Cardiac fibroblast (primary cell): ENCODE measurements around the gene SETD1A.

Experiments
- DNase-seq, 2 donors: peaks; one replicate each; pipeline versions ENCODE4 v3.0.0 to v3.0.0-alpha.2; 2010; ENCODE audit warnings: low read depth in 2 of 2
- H3K4me3 ChIP-seq, 2 donors: replicated peaks in 1 of 2; 1 replicate in 1 of 2; 2 replicates in 1 of 2; pipeline ENCODE4 v1.5.1; 2011; ENCODE audit warnings: low read depth in 2 of 2, low read length in 2 of 2, mild to moderate bottlenecking in 2 of 2, moderate library complexity in 1 of 2
- CTCF ChIP-seq: IDR thresholded peaks from one replicate; pipeline ENCODE4 v1.5.1; 2011; ENCODE audit warnings: low read depth, mild to moderate bottlenecking, low read length, inconsistent platforms

Gene SETD1A

DNA sequence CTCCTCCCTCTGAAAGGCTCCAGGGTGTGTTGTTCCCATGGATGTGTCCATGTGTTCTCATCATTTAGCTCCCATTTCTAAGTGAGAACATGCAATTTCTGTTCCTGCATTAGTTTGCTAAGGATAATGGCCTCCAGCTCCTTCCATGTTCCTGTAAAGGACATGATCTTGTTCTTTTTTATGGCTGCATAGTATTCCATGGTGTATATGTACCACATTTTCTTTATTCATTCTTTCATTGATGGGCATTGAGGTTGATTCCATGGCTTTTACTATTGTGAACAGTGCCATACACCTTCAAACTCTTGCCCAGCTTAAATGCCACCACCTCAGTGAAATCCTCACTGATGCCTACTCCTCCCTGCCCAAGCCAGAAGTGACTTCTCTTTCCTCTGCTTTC lies 13.2 kb upstream of the SETD1A start:
- TF ChIP-seq CTCF, result no peak
- DNase-seq, result no peak
- no peak overlapping the region for H3K4me3 ChIP-seq

DNA sequence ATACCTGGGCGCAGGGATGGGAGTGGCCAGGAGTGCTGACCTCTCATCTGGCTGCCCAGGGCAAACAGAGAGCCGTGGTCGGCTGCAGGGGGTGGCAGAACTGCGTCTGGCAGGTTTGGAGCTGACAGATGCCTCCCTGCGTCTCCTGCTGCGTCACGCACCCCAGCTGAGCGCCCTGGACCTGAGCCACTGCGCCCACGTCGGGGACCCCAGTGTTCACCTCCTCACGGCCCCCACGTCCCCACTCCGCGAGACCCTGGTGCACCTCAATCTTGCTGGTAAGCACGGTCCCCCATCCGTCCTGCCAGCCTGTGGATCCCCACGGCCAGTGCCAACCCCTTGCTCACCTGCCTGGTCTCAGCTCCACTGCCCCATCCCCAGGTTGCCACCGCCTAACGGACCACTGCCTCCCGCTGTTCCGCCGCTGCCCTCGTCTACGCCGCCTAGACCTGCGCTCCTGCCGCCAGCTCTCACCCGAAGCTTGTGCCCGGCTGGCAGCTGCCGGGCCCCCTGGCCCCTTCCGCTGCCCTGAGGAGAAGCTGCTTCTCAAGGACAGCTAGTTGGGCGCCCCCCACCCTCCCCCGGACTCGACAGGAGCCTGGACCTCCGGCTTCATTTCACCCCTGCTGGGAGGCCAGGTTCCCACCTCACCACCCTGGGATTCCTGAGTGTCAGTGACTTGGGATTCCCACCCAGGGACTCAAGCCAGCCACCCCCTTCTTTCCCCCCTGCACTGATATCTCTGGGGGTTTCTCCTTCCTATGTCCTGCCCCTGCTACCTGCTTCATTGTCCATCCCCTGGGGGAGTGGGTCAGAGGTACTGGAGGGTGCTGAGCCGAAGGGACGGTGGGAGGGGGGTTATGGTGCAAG lies 10.6 kb upstream of the SETD1A start:
- no peak for DNase-seq

GRCh38 chr16:30947541-30947858 lies 10.1 kb upstream of the SETD1A start:
- no peak overlapping the region for H3K4me3 ChIP-seq
- no peak for DNase-seq
- TF ChIP-seq CTCF, result no peak

More for the DNA sequence above, 10.6 kb upstream of the SETD1A start:
- TF ChIP-seq CTCF, result no peak
- no peak overlapping the region for H3K4me3 ChIP-seq

- DNase-seq, result peak; percentile 98 to 99
- peak overlapping the region; percentile 83 to 86 for H3K4me3 ChIP-seq
- no peak for TF ChIP-seq CTCF
Measured at GRCh38 chr16:30947859-30948666, 9.5 kb upstream of the SETD1A start.

DNA sequence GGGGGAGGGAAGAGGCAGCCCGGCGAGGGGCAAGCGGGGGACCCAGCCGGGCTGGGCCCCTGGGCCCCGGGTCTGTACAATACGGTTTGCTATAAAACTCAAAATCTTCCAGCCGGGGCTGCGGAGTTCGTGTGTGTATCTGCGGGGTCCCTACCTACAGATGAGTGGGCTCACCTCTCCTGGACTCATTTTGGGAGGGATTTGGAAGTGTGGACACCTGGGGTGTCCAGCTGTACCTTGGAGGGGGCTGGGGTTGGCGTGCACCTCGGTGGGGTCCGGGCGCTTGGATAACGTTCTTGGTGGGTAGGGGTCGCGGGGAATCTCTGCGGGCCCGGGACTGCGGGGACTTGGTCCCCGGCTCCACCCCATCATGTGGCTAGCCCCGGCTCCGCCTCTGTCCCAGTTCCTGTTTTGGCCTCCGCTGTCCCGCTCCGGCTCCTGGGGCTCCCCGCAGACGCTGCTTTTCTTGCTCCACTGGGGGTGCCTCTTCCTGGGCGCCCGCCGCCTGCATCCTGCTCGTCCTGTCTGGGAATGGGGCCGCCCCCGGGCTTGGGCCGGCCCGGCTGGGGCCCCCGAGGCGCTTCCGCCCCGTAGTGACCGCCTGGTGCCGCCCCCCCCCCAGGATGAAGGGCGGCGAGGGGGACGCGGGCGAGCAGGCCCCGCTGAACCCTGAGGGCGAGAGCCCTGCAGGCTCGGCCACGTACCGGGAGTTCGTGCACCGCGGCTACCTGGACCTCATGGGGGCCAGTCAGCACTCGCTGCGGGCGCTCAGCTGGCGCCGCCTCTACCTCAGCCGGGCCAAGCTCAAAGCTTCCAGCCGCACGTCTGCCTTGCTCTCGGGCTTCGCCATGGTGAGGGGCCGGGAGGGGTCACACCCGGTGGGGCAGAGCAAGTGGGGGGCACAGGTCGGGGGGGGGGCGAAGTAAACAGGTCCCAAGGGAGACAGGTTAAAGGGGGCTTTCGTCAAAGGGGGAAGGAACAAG lies 8.6 kb upstream of the SETD1A start, which contains the start of gene ORAI3:
Gene ORAI3, plus strand, starts transcription at position 402 of the 983 bp plus-strand sequence. Its CDS starts 222 bp downstream, at position 624.
- peak; percentile 62 to 78 for DNase-seq
- H3K4me3 ChIP-seq, result peak within 1 kb of the TSS; percentile 83 to 86
- TF ChIP-seq CTCF, result no peak
